ENCODE data around the gene MSH3. TPM values are rescaled to one million over a fixed set of nuclear protein-coding genes. Genes with fewer than 3 reads are reported as not detected.

MSH3 gene
- total RNA-seq, 1 experiment from 2014 or later: 17.2 TPM

GRCh38 chr5:80793354-80793753 is 138.9 kb downstream of the MSH3 start:
- CTCF ChIA-PET: no interaction called here
- Mint-ChIP-seq H3K27ac (ENCODE audit: unreplicated experiment) (no peak overlapping the region), H3K4me3 (ENCODE audit: low read depth, unreplicated experiment) (no peak overlapping the region), H3K36me3 (ENCODE audit: insufficient read depth, unreplicated experiment) (no peaks in the 10 kb centered on the region), H3K27me3 (ENCODE audit: unreplicated experiment) (no peaks in the 10 kb centered on the region), H3K9me3 (ENCODE audit: low read depth, unreplicated experiment) (no peaks in the 10 kb centered on the region), H3K4me1 (ENCODE audit: low read depth, unreplicated experiment) (no peaks in the 10 kb centered on the region)
- TF ChIP-seq CTCF (IDR thresholded peaks at IDR 0.05; ENCODE audit: unreplicated experiment): no peak
- no peak for DNase-seq
- no TSS peak for BruUV-seq (replicated peaks)
- intact Hi-C loops (cut with micrococcal nuclease; ENCODE audit: unreplicated experiment): no loop called here

- CTCF ChIA-PET: interaction anchor here (1.4 kb wide), 1 partner anchor 13 kb away, joined by 3 read pairs; no protein-coding TSS in a partner anchor
- no TSS peak for BruUV-seq (replicated peaks)
- no peaks in the 10 kb centered on the region for H3K4me1 Mint-ChIP-seq (ENCODE audit: low read depth, unreplicated experiment)
- H3K36me3 Mint-ChIP-seq (ENCODE audit: insufficient read depth, unreplicated experiment): no peaks in the 10 kb centered on the region
- H3K27ac Mint-ChIP-seq (ENCODE audit: unreplicated experiment): no peak overlapping the region
- intact Hi-C loops (cut with micrococcal nuclease; ENCODE audit: unreplicated experiment): no loop called here
- no peaks in the 10 kb centered on the region for H3K27me3 Mint-ChIP-seq (ENCODE audit: unreplicated experiment)
- no peak for DNase-seq
- H3K9me3 Mint-ChIP-seq (ENCODE audit: low read depth, unreplicated experiment): no peaks in the 10 kb centered on the region
- TF ChIP-seq CTCF (IDR thresholded peaks at IDR 0.05; ENCODE audit: unreplicated experiment): no peak
- H3K4me3 Mint-ChIP-seq (ENCODE audit: low read depth, unreplicated experiment): no peak overlapping the region
Observed at GRCh38 chr5:80796846-80797245, 142.4 kb downstream of the MSH3 start.

- Mint-ChIP-seq H3K27ac (ENCODE audit: unreplicated experiment) (no peak overlapping the region), H3K36me3 (ENCODE audit: insufficient read depth, unreplicated experiment) (no peaks in the 10 kb centered on the region), H3K9me3 (ENCODE audit: low read depth, unreplicated experiment) (no peaks in the 10 kb centered on the region), H3K27me3 (ENCODE audit: unreplicated experiment) (no peaks in the 10 kb centered on the region), H3K4me1 (ENCODE audit: low read depth, unreplicated experiment) (no peaks in the 10 kb centered on the region), H3K4me3 (ENCODE audit: low read depth, unreplicated experiment) (no peak overlapping the region)
- TF ChIP-seq CTCF (IDR thresholded peaks at IDR 0.05; ENCODE audit: unreplicated experiment): no peak
- BruUV-seq (replicated peaks): no TSS peak
- intact Hi-C loops (cut with micrococcal nuclease; ENCODE audit: unreplicated experiment): no loop called here
- CTCF ChIA-PET: interaction anchor here (0.7 to 1.4 kb wide), 2 partner anchors 12 to 322 kb away, joined by 3 read pairs; no protein-coding TSS in a partner anchor
- DNase-seq: no peak
Observed at GRCh38 chr5:80797428-80798024, 143.1 kb downstream of the MSH3 start.

GRCh38 chr5:80798166-80798565 is 143.7 kb downstream of the MSH3 start:
- Mint-ChIP-seq H3K4me1 (ENCODE audit: low read depth, unreplicated experiment) (no peaks in the 10 kb centered on the region), H3K4me3 (ENCODE audit: low read depth, unreplicated experiment) (no peak overlapping the region), H3K27me3 (ENCODE audit: unreplicated experiment) (no peaks in the 10 kb centered on the region), H3K36me3 (ENCODE audit: insufficient read depth, unreplicated experiment) (no peaks in the 10 kb centered on the region), H3K27ac (ENCODE audit: unreplicated experiment) (no peak overlapping the region), H3K9me3 (ENCODE audit: low read depth, unreplicated experiment) (no peaks in the 10 kb centered on the region)
- BruUV-seq (replicated peaks): no TSS peak
- TF ChIP-seq CTCF (IDR thresholded peaks at IDR 0.05; ENCODE audit: unreplicated experiment): no peak
- DNase-seq: no peak
- intact Hi-C loops (cut with micrococcal nuclease; ENCODE audit: unreplicated experiment): no loop called here
- CTCF ChIA-PET: interaction anchor here (0.7 to 1.4 kb wide), 2 partner anchors 11 to 322 kb away, joined by 3 read pairs; no protein-coding TSS in a partner anchor

All from Calu3 (cell line).